SKM-1 (cell line): ENCODE results near the gene PCGF3.
"Not testable (repeated sequence)": the region's sequence is repeated elsewhere in the genome, so short reads cannot be mapped to it uniquely, and the experiment has no call there.

Experiments
- DNase-seq: peaks from one replicate; lab custom pipeline; 2025; ENCODE audit not compliant: unreplicated experiment; lab: John Stamatoyannopoulos, UW

The PCGF3 gene

GRCh38 chr4:682490-683172, 23.0 kb upstream of the PCGF3 start:
- no peak for DNase-seq

- DNase-seq: no peak
Measured at GRCh38 chr4:683247-683897, 22.3 kb upstream of the PCGF3 start.

- DNase-seq: peak; percentile 57
Measured at GRCh38 chr4:683982-684622, 21.5 kb upstream of the PCGF3 start.

- no peak for DNase-seq
Measured at GRCh38 chr4:684623-685327, 20.9 kb upstream of the PCGF3 start.

GRCh38 chr4:685679-686412, 19.8 kb upstream of the PCGF3 start:
- DNase-seq: no peak

GRCh38 chr4:686413-687040, 19.1 kb upstream of the PCGF3 start:
- no peak for DNase-seq

GRCh38 chr4:687048-687970, 18.3 kb upstream of the PCGF3 start:
- peak; percentile 95 for DNase-seq

GRCh38 chr4:687971-688853, 17.4 kb upstream of the PCGF3 start:
- no peak for DNase-seq

- DNase-seq: no peak
Measured at GRCh38 chr4:688854-689681, 16.6 kb upstream of the PCGF3 start, which contains the start of gene SLC49A3. Gene SLC49A3, minus strand, starts transcription at chr4:689151. Its CDS starts 24 bp downstream, at chr4:689127.

- DNase-seq: no peak
Measured at GRCh38 chr4:689723-690122, 15.9 kb upstream of the PCGF3 start.

- DNase-seq: no peak
Measured at GRCh38 chr4:692771-693554, 12.7 kb upstream of the PCGF3 start.

GRCh38 chr4:694341-694940, 11.2 kb upstream of the PCGF3 start:
- not testable (repeated sequence) for DNase-seq

GRCh38 chr4:699816-700580, 5.6 kb upstream of the PCGF3 start:
- no peak for DNase-seq

- DNase-seq: no peak
Measured at GRCh38 chr4:700587-701264, 4.9 kb upstream of the PCGF3 start.

GRCh38 chr4:702618-703048, 3.0 kb upstream of the PCGF3 start:
- DNase-seq: no peak
